SIG-M5 (cell line): ENCODE data around the gene UBE3B.
"Not testable (repeated sequence)": the region's sequence is repeated elsewhere in the genome, so short reads cannot be mapped to it uniquely, and the experiment has no call there.

Experiments
- DNase-seq: peaks from one replicate; lab custom pipeline; 2025; lab: John Stamatoyannopoulos, UW

The UBE3B gene

GRCh38 chr12:109473526-109474270 lies 3.7 kb upstream of the UBE3B start:
- not testable (repeated sequence) for DNase-seq

GRCh38 chr12:109475121-109475520 lies 2.3 kb upstream of the UBE3B start:
- no peak for DNase-seq

GRCh38 chr12:109475993-109476806 lies 1.2 kb upstream of the UBE3B start:
- no peak for DNase-seq

GRCh38 chr12:109476807-109477184 lies 638 bp upstream of the UBE3B start:
- no peak for DNase-seq

- no peak for DNase-seq
These were observed 505 bp downstream of the UBE3B start for GRCh38 chr12:109477963-109478315.

- no peak for DNase-seq
These were observed 2.3 kb downstream of the UBE3B start for GRCh38 chr12:109479761-109480160.

GRCh38 chr12:109480356-109480755 lies 2.9 kb downstream of the UBE3B start:
- no peak for DNase-seq

- DNase-seq: no peak
These were observed 4.4 kb downstream of the UBE3B start for GRCh38 chr12:109481863-109482262.

- DNase-seq: no peak
These were observed 5.1 kb downstream of the UBE3B start for GRCh38 chr12:109482491-109482890.

GRCh38 chr12:109482894-109483293 lies 5.5 kb downstream of the UBE3B start:
- DNase-seq: no peak

GRCh38 chr12:109483346-109483745 lies 5.9 kb downstream of the UBE3B start:
- no peak for DNase-seq

GRCh38 chr12:109485201-109485600 lies 7.8 kb downstream of the UBE3B start:
- no peak for DNase-seq

- no peak for DNase-seq
These were observed 10.0 kb downstream of the UBE3B start for GRCh38 chr12:109487181-109488050.

- no peak for DNase-seq
These were observed 10.7 kb downstream of the UBE3B start for GRCh38 chr12:109488051-109488665.

- DNase-seq: no peak
These were observed 11.9 kb downstream of the UBE3B start for GRCh38 chr12:109489016-109489954.

GRCh38 chr12:109489955-109490565 lies 12.6 kb downstream of the UBE3B start:
- DNase-seq: no peak

- DNase-seq: no peak
These were observed 14.2 kb downstream of the UBE3B start for GRCh38 chr12:109491671-109492070.

GRCh38 chr12:109492371-109492770 lies 14.9 kb downstream of the UBE3B start:
- DNase-seq: no peak

GRCh38 chr12:109493090-109493489 lies 15.7 kb downstream of the UBE3B start:
- no peak for DNase-seq

- no peak for DNase-seq
These were observed 16.5 kb downstream of the UBE3B start for GRCh38 chr12:109493938-109494337.
